Measurements from ENCODE around the gene LTBP3.

The LTBP3 gene

DNA sequence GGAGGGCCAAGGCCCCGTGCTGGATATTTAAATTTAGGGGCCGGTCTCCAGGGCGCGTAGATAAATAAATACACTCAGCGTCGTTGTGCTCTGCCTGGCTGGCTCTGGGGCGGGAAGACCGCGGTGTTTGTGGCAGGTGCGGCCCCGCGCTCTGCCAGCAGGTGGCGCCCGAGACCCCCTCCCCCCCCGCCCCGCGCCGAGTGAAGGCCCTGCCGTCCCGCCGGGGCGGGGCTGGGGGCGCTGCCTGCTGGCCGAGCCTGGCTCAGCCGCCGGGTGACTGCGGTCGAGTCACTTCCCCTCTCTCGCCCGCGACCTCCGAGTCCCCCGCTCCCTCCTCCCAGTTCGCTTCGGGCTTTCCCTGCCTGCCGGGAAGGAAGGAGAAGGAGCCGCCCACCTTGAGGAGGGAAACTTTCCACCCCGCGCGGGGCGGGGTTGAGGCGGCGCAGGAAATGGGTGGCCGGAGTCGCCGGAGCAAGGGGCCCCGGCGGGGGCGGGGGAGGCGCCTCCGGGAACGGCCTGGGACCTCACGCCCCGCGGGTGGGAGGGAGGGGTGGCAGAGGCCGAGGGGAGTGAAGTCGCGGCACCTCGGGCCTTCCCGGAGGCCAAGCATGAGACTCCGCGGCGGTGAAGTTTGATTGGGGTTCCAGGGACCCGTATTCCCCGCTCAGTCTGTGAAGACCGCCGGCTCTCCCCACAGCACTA lies 16.1 kb upstream of the LTBP3 start:
- peak; percentile 96 for DNase-seq
- no peaks in the 10 kb centered on the region for H3K27me3 ChIP-seq (ENCODE audit: insufficient read depth, low read length, poor library complexity)
- peaks cover 9% of the 10 kb centered on the region for H3K4me1 ChIP-seq (ENCODE audit: control insufficient read depth, low read depth, low read length)
- no peak overlapping the region for H3K18ac ChIP-seq (ENCODE audit: low read length)
- H3K56ac ChIP-seq (ENCODE audit: low read length) = peak overlapping the region; percentile 71
- peak overlapping the region; percentile 64 for H3K9ac ChIP-seq (ENCODE audit: low read length)
- H3K79me1 ChIP-seq (ENCODE audit: low read length) = peaks cover 9% of the 10 kb centered on the region
- H3K4me3 ChIP-seq (ENCODE audit: low read length) = peak overlapping the region; percentile 33
- H2BK120ac ChIP-seq (ENCODE audit: low read depth, low read length) = no peak overlapping the region
- no peak overlapping the region for H2BK15ac ChIP-seq (replicated peaks; ENCODE audit: low read depth)
- WGBS (ENCODE audit: extremely low coverage, insufficient coverage, low lambda C conversion rate) = no CpG with 5 or more reads among the region's 67 CpGs
- H3K27ac ChIP-seq (ENCODE audit: low read depth, low read length) = peak overlapping the region; percentile 50
- peak overlapping the region; percentile 60 for H3K4me2 ChIP-seq (ENCODE audit: low read length)
- H4K8ac ChIP-seq (ENCODE audit: low read depth, low read length) = no peak overlapping the region
- H2AK5ac ChIP-seq (ENCODE audit: low read length) = no peak overlapping the region
- H4K5ac ChIP-seq (ENCODE audit: low read length) = no peak overlapping the region
- no peaks in the 10 kb centered on the region for H3K36me3 ChIP-seq (ENCODE audit: control insufficient read depth, insufficient read depth, low read length)
- H2BK5ac ChIP-seq (ENCODE audit: low read length) = no peak overlapping the region
- no peak overlapping the region for H3K23ac ChIP-seq (ENCODE audit: low read length)
- H3K4ac ChIP-seq (ENCODE audit: low read depth, low read length) = no peak overlapping the region
- H3K79me2 ChIP-seq (ENCODE audit: control insufficient read depth, insufficient read depth, low read length) = peaks cover 8% of the 10 kb centered on the region

DNA sequence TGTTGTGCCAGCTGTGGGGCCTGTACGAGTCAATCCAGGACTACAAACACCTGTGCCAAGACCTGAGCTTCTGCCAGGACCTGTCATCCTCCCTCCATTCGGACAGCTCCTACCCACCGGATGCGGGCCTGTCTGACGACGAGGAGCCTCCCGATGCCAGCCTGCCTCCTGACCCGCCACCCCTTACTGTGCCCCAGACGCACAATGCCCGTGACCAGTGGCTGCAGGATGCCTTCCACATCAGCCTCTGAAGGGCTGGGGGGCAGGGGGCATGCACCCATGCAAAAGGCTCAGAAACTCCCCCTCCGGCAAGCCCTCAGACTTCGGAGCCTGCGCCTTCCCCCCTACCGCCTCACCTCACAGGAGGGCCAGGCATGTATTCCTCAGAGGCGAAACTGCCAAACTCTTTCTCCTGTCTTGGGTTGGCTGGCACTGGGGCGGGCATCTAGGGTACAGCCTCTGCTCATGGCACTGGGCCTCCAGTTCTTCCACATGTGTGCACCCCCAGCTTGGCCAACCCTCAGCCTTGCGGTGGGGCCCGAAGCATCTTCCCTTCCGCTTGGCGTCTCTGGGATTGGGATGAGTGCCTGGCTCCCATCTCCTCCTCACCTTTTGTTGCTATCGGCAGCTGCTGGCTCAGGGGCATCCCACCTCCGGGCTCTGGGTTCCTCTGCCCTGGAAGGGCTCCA lies 15.4 kb upstream of the LTBP3 start:
- Histone ChIP-seq H2AK5ac (ENCODE audit: low read length) (no peak overlapping the region), H3K56ac (ENCODE audit: low read length) (peak overlapping the region; percentile 90), H3K79me2 (ENCODE audit: control insufficient read depth, insufficient read depth, low read length) (peaks cover 8% of the 10 kb centered on the region), H2BK5ac (ENCODE audit: low read length) (no peak overlapping the region), H3K27ac (ENCODE audit: low read depth, low read length) (no peak overlapping the region), H4K8ac (ENCODE audit: low read depth, low read length) (no peak overlapping the region), H3K9ac (ENCODE audit: low read length) (peak overlapping the region; percentile 86), H3K4me1 (ENCODE audit: control insufficient read depth, low read depth, low read length) (peaks cover 11% of the 10 kb centered on the region), H3K18ac (ENCODE audit: low read length) (no peak overlapping the region), H2BK120ac (ENCODE audit: low read depth, low read length) (no peak overlapping the region), H3K27me3 (ENCODE audit: insufficient read depth, low read length, poor library complexity) (no peaks in the 10 kb centered on the region), H3K4me2 (ENCODE audit: low read length) (peak overlapping the region; percentile 61), H3K4ac (ENCODE audit: low read depth, low read length) (no peak overlapping the region), H3K23ac (ENCODE audit: low read length) (no peak overlapping the region), H3K36me3 (ENCODE audit: control insufficient read depth, insufficient read depth, low read length) (no peaks in the 10 kb centered on the region), H2BK15ac (replicated peaks; ENCODE audit: low read depth) (no peak overlapping the region), H4K5ac (ENCODE audit: low read length) (no peak overlapping the region), H3K4me3 (ENCODE audit: low read length) (no peak overlapping the region), H3K79me1 (ENCODE audit: low read length) (peaks cover 9% of the 10 kb centered on the region)
- no CpG with 5 or more reads among the region's 22 CpGs for WGBS (ENCODE audit: extremely low coverage, insufficient coverage, low lambda C conversion rate)
- DNase-seq = no peak

DNA sequence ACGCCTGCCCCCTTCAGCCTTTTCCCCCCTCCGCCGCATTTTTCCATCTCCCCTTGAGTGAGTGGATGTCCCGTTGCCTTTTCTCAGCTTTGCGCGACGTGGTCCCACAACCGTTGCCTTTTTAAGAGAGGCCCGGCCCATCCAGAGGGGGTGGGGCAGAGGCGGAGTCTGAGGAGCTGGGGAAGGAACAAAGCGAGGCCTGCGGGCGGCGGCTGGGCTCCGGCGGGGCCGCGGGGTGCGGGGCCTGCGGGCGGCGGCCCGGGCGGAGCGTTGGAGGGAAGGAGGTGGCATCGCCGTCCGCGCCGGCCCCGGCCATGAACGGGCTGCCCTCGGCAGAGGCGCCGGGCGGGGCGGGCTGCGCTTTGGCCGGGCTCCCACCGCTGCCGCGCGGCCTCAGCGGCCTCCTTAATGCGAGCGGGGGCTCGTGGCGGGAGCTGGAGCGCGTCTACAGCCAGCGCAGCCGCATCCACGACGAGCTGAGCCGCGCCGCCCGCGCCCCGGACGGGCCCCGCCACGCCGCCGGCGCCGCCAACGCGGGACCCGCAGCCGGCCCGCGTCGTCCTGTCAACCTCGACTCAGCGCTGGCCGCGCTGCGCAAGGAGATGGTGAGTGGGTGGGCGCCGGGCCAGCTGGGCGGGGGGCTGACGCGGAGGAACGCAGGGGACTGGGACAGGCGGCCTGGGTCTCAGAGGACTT lies 14.3 kb upstream of the LTBP3 start, which contains the start of gene FAM89B:
Gene FAM89B, plus strand, starts transcription at position 183 of the 696 bp plus-strand sequence. Its CDS starts 132 bp downstream, at position 315.
- Histone ChIP-seq H3K27ac (ENCODE audit: low read depth, low read length) (no peak within 1 kb of the TSS), H3K9ac (ENCODE audit: low read length) (peak within 1 kb of the TSS; percentile 92)
- DNase-seq = peak; percentile 86

DNA sequence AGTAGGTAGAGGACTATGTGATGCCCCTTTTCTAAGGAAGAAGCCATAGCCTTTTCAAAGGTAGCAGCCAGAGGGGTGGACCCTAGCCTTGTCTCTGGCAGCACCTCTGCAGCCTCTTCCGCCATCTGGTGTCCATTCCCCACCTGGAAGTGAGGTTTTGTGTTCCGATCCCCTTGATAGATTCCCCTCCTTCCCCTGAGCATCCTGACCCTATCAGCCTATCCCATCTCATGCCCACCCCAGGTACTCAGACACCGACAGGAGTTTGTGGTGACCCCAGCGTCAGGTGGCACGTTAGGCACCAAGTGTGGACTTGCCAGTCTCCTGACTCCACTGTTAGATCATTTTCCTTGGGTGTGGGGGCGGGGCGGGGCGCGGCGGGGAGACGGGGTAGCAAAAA lies 13.8 kb upstream of the LTBP3 start:
- H3K4me2 ChIP-seq (ENCODE audit: low read length) = peak overlapping the region; percentile 92
- H3K27ac ChIP-seq (ENCODE audit: low read depth, low read length) = no peak overlapping the region
- peaks cover 9% of the 10 kb centered on the region for H3K79me1 ChIP-seq (ENCODE audit: low read length)
- no CpG with 5 or more reads among the region's 11 CpGs for WGBS (ENCODE audit: extremely low coverage, insufficient coverage, low lambda C conversion rate)
- no peak overlapping the region for H2BK120ac ChIP-seq (ENCODE audit: low read depth, low read length)
- no peaks in the 10 kb centered on the region for H3K27me3 ChIP-seq (ENCODE audit: insufficient read depth, low read length, poor library complexity)
- no peak overlapping the region for H4K5ac ChIP-seq (ENCODE audit: low read length)
- H2AK5ac ChIP-seq (ENCODE audit: low read length) = no peak overlapping the region
- peaks cover 11% of the 10 kb centered on the region for H3K4me1 ChIP-seq (ENCODE audit: control insufficient read depth, low read depth, low read length)
- no peak overlapping the region for H3K23ac ChIP-seq (ENCODE audit: low read length)
- H3K36me3 ChIP-seq (ENCODE audit: control insufficient read depth, insufficient read depth, low read length) = no peaks in the 10 kb centered on the region
- H3K56ac ChIP-seq (ENCODE audit: low read length) = peak overlapping the region; percentile 74
- H3K9ac ChIP-seq (ENCODE audit: low read length) = peak overlapping the region; percentile 67
- H3K4me3 ChIP-seq (ENCODE audit: low read length) = no peak overlapping the region
- no peak overlapping the region for H2BK5ac ChIP-seq (ENCODE audit: low read length)
- peak; percentile 91 for DNase-seq
- H3K79me2 ChIP-seq (ENCODE audit: control insufficient read depth, insufficient read depth, low read length) = peaks cover 8% of the 10 kb centered on the region
- H3K4ac ChIP-seq (ENCODE audit: low read depth, low read length) = no peak overlapping the region
- H3K18ac ChIP-seq (ENCODE audit: low read length) = peak overlapping the region; percentile 16
- H2BK15ac ChIP-seq (replicated peaks; ENCODE audit: low read depth) = no peak overlapping the region
- no peak overlapping the region for H4K8ac ChIP-seq (ENCODE audit: low read depth, low read length)

More for the DNA sequence above, 14.3 kb upstream of the LTBP3 start, which contains the start of gene FAM89B:
- no peak within 1 kb of the TSS for H2BK120ac ChIP-seq (ENCODE audit: low read depth, low read length)
- H3K27me3 ChIP-seq (ENCODE audit: insufficient read depth, low read length, poor library complexity) = no peaks in the 10 kb centered on the region
- peaks cover 11% of the 10 kb centered on the region for H3K4me1 ChIP-seq (ENCODE audit: control insufficient read depth, low read depth, low read length)
- no peak within 1 kb of the TSS for H2BK15ac ChIP-seq (replicated peaks; ENCODE audit: low read depth)
- H3K23ac ChIP-seq (ENCODE audit: low read length) = peak within 1 kb of the TSS; percentile 57
- no peak within 1 kb of the TSS for H2AK5ac ChIP-seq (ENCODE audit: low read length)
- peaks cover 8% of the 10 kb centered on the region for H3K79me2 ChIP-seq (ENCODE audit: control insufficient read depth, insufficient read depth, low read length)
- no peak within 1 kb of the TSS for H3K4ac ChIP-seq (ENCODE audit: low read depth, low read length)
- peak within 1 kb of the TSS; percentile 58 for H3K4me3 ChIP-seq (ENCODE audit: low read length)
- H3K4me2 ChIP-seq (ENCODE audit: low read length) = peak within 1 kb of the TSS; percentile 92
- H4K5ac ChIP-seq (ENCODE audit: low read length) = no peak within 1 kb of the TSS
- H4K8ac ChIP-seq (ENCODE audit: low read depth, low read length) = no peak within 1 kb of the TSS
- peak within 1 kb of the TSS; percentile 90 for H3K56ac ChIP-seq (ENCODE audit: low read length)
- peak within 1 kb of the TSS; percentile 43 for H3K18ac ChIP-seq (ENCODE audit: low read length)
- peaks cover 9% of the 10 kb centered on the region for H3K79me1 ChIP-seq (ENCODE audit: low read length)
- WGBS (ENCODE audit: extremely low coverage, insufficient coverage, low lambda C conversion rate) = no CpG with 5 or more reads among the region's 86 CpGs
- no peaks in the 10 kb centered on the region for H3K36me3 ChIP-seq (ENCODE audit: control insufficient read depth, insufficient read depth, low read length)
- no peak within 1 kb of the TSS for H2BK5ac ChIP-seq (ENCODE audit: low read length)

DNA sequence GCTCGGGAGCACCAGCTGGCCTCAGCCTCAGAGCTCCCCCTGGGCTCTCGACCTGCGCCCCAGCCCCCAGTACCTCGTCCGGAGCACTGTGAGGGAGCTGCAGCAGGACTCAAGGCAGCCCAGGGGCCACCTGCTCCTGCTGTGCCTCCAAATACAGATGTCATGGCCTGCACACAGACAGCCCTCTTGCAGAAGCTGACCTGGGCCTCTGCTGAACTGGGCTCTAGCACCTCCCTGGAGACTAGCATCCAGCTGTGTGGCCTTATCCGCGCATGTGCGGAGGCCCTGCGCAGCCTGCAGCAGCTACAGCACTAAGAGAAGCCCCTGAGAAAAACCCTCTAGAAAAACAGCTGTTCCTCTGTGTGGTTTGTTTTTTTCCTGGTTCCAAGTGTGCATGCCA lies 13.3 kb upstream of the LTBP3 start:
- Histone ChIP-seq H3K4ac (ENCODE audit: low read depth, low read length) (no peak overlapping the region), H2BK5ac (ENCODE audit: low read length) (no peak overlapping the region), H4K5ac (ENCODE audit: low read length) (no peak overlapping the region), H2BK120ac (ENCODE audit: low read depth, low read length) (no peak overlapping the region), H3K56ac (ENCODE audit: low read length) (peak overlapping the region; percentile 98), H3K18ac (ENCODE audit: low read length) (no peak overlapping the region), H3K36me3 (ENCODE audit: control insufficient read depth, insufficient read depth, low read length) (no peaks in the 10 kb centered on the region), H3K79me1 (ENCODE audit: low read length) (peaks cover 9% of the 10 kb centered on the region), H3K4me1 (ENCODE audit: control insufficient read depth, low read depth, low read length) (peaks cover 11% of the 10 kb centered on the region), H3K79me2 (ENCODE audit: control insufficient read depth, insufficient read depth, low read length) (peaks cover 8% of the 10 kb centered on the region), H2BK15ac (replicated peaks; ENCODE audit: low read depth) (no peak overlapping the region), H3K27ac (ENCODE audit: low read depth, low read length) (no peak overlapping the region), H3K27me3 (ENCODE audit: insufficient read depth, low read length, poor library complexity) (no peaks in the 10 kb centered on the region), H3K4me2 (ENCODE audit: low read length) (peak overlapping the region; percentile 77), H3K23ac (ENCODE audit: low read length) (no peak overlapping the region), H2AK5ac (ENCODE audit: low read length) (no peak overlapping the region), H3K9ac (ENCODE audit: low read length) (peak overlapping the region; percentile 92), H3K4me3 (ENCODE audit: low read length) (no peak overlapping the region), H4K8ac (ENCODE audit: low read depth, low read length) (no peak overlapping the region)
- no CpG with 5 or more reads among the region's 9 CpGs for WGBS (ENCODE audit: extremely low coverage, insufficient coverage, low lambda C conversion rate)
- no peak for DNase-seq

Data from mesendoderm (in vitro differentiated cells).